ENCODE measurements around the gene MFRP. TPM values are rescaled to one million over a fixed set of nuclear protein-coding genes. Genes with fewer than 3 reads are reported as not detected.
A peak's percentile ranks its signal among the peaks of the same experiment; 100 is the strongest.

Gene MFRP
- total and polyA plus RNA-seq, 3 donors from 2014 or later = not detected

DNA sequence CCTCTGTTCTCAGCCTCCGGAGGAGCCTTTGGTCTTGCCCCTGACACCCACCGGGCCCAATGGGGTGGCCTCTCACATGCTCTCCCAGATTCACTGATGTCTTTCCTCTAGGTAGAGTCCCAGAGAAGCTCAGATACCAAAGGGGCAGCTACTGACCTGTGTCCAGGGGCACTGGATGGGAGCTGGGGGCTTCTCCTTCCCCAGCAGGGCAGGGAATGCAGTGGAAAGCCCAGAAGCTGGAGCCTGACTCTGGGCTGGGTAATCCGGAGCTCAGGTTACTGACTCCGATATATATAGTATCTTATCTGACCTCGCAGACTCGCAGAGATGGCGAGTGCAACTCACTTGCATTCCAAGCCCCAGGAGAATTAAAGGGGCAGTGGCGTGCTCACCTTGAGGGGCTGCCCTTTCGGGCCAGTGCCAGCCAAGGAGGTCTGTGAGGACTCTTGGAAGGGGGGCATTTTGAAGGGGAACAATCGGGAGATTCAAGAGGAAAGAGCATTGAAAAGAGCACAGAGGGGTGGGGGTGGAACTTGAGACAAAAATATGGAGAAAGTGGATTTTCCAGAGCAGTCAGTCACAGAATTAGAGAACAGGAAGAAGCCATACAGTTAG lies 32.5 kb upstream of the MFRP start:
- no peak for DNase-seq
- TF ChIP-seq, protein P1, sequence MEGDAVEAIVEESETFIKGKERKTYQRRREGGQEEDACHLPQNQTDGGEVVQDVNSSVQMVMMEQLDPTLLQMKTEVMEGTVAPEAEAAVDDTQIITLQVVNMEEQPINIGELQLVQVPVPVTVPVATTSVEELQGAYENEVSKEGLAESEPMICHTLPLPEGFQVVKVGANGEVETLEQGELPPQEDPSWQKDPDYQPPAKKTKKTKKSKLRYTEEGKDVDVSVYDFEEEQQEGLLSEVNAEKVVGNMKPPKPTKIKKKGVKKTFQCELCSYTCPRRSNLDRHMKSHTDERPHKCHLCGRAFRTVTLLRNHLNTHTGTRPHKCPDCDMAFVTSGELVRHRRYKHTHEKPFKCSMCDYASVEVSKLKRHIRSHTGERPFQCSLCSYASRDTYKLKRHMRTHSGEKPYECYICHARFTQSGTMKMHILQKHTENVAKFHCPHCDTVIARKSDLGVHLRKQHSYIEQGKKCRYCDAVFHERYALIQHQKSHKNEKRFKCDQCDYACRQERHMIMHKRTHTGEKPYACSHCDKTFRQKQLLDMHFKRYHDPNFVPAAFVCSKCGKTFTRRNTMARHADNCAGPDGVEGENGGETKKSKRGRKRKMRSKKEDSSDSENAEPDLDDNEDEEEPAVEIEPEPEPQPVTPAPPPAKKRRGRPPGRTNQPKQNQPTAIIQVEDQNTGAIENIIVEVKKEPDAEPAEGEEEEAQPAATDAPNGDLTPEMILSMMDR (IDR thresholded peaks at IDR 0.05) = no peak
- TF ChIP-seq POLR2A (IDR thresholded peaks at IDR 0.05) = no peak
- intact Hi-C loops (cut with DNase I; ENCODE audit: low total_unique reads) = no loop called here
- Histone ChIP-seq H3K4me1 (peaks cover 32% of the 10 kb centered on the region), H3K4me3 (no peak overlapping the region), H3K27ac (no peak overlapping the region), H3K27me3 (no peaks in the 10 kb centered on the region), H3K9me3 (no peaks in the 10 kb centered on the region), H3K36me3 (ENCODE audit: low read depth, missing control alignments) (no peaks in the 10 kb centered on the region)
- WGBS, 2 donors = 64 to 79% methylated on average over 10 of the region's 10 CpGs

DNA sequence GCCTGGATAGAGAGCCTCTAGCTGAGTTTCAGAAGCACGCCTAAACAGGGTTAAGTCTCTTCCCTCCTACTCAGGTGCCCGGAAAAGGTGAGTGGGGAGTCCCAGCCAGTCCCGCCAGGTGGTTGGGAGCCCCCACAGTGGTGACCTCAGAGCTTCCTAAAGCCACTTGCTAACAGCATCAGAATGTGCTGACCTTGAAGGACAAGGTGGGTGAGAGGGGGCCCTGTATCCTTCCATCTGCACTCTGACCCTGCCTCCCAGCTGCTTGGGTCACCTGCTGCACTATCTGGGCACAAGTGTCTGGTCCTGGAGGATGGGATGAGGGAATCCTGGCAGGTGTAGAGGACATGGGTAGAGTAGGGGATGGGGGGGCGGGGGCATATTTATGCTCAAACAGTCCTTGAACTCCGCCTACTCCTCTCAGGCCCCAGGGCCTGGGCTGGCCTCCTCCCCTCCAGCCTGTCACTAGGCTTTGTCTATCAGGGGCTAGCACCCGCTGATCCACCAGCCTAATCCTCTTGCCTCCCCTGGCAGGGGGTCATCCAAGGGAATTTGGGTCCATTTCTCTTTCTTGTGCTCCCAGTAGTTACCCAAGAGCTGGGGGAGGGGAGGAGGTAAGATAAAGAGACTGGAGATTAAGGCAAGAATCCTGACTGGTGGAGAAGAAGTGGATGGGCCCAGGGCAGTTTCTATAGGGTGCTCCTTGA lies 31.6 kb upstream of the MFRP start:
- TF ChIP-seq, protein P1 (IDR thresholded peaks at IDR 0.05) = no peak
- no peak for TF ChIP-seq POLR2A (IDR thresholded peaks at IDR 0.05)
- no peaks in the 10 kb centered on the region for H3K27me3 ChIP-seq
- no peak overlapping the region for H3K4me3 ChIP-seq
- intact Hi-C loops (cut with DNase I; ENCODE audit: low total_unique reads) = no loop called here
- peaks cover 33% of the 10 kb centered on the region for H3K4me1 ChIP-seq
- H3K9me3 ChIP-seq = no peaks in the 10 kb centered on the region
- DNase-seq = no peak
- 75 to 81% methylated on average over 6 of the region's 6 CpGs for WGBS, 2 donors
- H3K27ac ChIP-seq = no peak overlapping the region
- H3K36me3 ChIP-seq (ENCODE audit: low read depth, missing control alignments) = no peaks in the 10 kb centered on the region

DNA sequence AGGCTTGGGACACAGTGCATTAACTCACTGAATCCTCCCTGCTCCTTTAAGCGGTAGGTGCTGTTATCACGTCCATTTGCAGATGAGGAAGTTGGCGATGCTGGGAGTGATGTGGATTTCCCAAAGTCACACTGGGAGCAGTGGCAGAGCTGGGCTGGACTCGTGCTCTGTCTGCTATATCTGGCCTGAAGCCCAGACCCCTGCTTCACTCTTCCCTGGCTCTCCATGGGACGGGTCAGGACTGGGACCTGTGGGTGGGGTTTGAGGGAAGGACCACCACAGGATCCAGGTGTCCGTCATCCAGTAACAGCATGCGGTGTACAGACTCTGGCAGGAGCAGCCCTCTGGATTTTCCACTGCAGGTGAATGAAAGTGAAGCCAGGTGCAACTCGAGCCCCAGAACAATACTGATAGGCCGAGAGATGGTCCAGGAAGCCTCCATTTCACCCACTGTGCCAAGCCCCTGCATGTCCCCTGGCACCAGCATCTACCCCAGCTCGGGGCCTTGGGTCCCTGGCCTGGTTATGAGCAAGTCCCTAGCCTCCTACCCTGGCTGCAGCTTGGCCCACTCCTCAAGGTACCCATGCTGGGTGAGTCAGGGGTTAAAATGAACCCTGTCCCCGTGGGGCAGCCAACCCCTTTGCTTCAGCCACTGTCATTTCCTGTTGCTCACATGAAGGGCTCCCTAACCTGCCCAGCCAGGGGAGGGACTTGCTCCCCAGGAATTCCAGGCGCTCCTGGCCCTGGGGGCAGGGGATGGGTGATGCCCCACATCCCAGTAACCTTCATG lies 30.8 kb upstream of the MFRP start:
- Histone ChIP-seq H3K9me3 (no peaks in the 10 kb centered on the region), H3K36me3 (ENCODE audit: low read depth, missing control alignments) (no peaks in the 10 kb centered on the region), H3K27ac (no peak overlapping the region), H3K4me3 (no peak overlapping the region), H3K27me3 (no peaks in the 10 kb centered on the region), H3K4me1 (peaks cover 33% of the 10 kb centered on the region)
- 61 to 63% methylated on average over 11 to 12 of the region's 12 CpGs for WGBS, 2 donors
- no peak for DNase-seq
- intact Hi-C loops (cut with DNase I; ENCODE audit: low total_unique reads) = no loop called here
- TF ChIP-seq, protein P1 (IDR thresholded peaks at IDR 0.05) = no peak
- TF ChIP-seq POLR2A (IDR thresholded peaks at IDR 0.05) = no peak

DNA sequence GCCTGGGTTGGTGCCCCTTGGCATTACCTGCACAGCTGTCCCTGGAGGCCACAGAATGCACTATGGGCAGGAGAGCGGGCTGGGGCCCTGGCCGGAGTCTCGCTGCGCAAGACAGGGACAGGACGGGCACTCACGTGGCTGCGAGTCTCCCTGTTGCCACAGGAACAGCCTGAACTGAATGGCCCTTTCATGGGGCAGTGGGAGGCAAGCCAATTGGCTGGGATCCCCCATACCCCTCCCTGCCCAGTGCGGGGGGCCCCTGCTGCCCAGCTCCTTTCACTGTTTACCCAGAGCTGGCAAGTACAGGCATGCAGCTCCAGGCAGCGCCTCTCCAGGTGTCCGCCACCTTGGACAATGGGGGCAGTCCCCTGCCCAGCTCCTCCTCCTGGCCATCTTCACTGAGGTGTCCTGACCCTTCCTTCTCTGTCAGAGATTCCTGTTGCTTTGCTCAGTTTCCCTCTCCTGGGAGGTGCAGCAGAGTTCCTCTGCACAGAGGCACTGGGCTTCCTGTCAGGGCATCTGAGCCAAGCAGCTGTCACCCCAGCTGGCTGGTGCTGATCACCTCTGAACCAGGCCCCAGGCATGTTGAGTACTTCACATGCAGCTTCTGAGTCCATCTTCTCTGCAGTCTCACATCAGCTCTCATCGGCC lies 29.8 kb upstream of the MFRP start:
- Histone ChIP-seq H3K36me3 (ENCODE audit: low read depth, missing control alignments) (no peaks in the 10 kb centered on the region), H3K27ac (peak overlapping the region; percentile 6 to 75), H3K4me1 (peaks cover 30% of the 10 kb centered on the region), H3K4me3 (no peak overlapping the region), H3K9me3 (no peaks in the 10 kb centered on the region), H3K27me3 (no peaks in the 10 kb centered on the region)
- no peak for TF ChIP-seq POLR2A (IDR thresholded peaks at IDR 0.05)
- 64 to 69% methylated on average over 2 to 11 of the region's 11 CpGs for WGBS, 2 donors
- intact Hi-C loops (cut with DNase I; ENCODE audit: low total_unique reads) = no loop called here
- DNase-seq = peak; percentile 80

Data from testis (tissue), 3 donors.